Liver (tissue), 9 donors: ENCODE results near the gene CCDC137. TPM values are rescaled to one million over a fixed set of nuclear protein-coding genes. Genes with fewer than 3 reads are reported as not detected.

Source experiments
- DNase-seq: peaks from one replicate; pipeline ENCODE4 v3.0.0-alpha.2; 2017; ENCODE audit warnings: low spot score
- H3K27ac ChIP-seq, 2 donors: one replicate each; pipeline ENCODE4 v1.7.0; 2013; ENCODE audit warnings: inconsistent platforms in 2 of 2, low read length in 2 of 2, control low read depth in 1 of 2, low read depth in 1 of 2, mild to moderate bottlenecking in 1 of 2
- H3K27me3 ChIP-seq, 4 donors: one replicate each; pipeline versions ENCODE4 v1.6.1 to v1.7.0; 2013; ENCODE audit warnings: low read length in 3 of 4, inconsistent platforms in 1 of 4, mild to moderate bottlenecking in 1 of 4, moderate library complexity in 1 of 4; ENCODE audit not compliant: control insufficient read depth in 4 of 4, insufficient read depth in 4 of 4
- H3K36me3 ChIP-seq, 4 donors: one replicate each; pipeline versions ENCODE4 v1.6.1 to v1.7.0; 2013; ENCODE audit warnings: low read length in 3 of 4, mild to moderate bottlenecking in 3 of 4, low read depth in 1 of 4, moderate library complexity in 1 of 4; ENCODE audit not compliant: control insufficient read depth in 4 of 4, insufficient read depth in 3 of 4
- H3K4me1 ChIP-seq, 4 donors: one replicate each; pipeline versions ENCODE4 v1.6.1 to v1.7.0; 2013; ENCODE audit warnings: low read length in 3 of 4, mild to moderate bottlenecking in 3 of 4, moderate library complexity in 1 of 4; ENCODE audit not compliant: control insufficient read depth in 4 of 4, insufficient read depth in 4 of 4
- H3K4me3 ChIP-seq, 3 donors: one replicate each; pipeline versions ENCODE4 v1.6.1 to v1.7.0; 2013; ENCODE audit warnings: low read length in 3 of 3, control low read depth in 1 of 3, low read depth in 1 of 3, mild to moderate bottlenecking in 1 of 3
- H3K9ac ChIP-seq, 2 donors: one replicate each; pipeline ENCODE4 v1.7.0; 2013; ENCODE audit warnings: low read length in 2 of 2, mild to moderate bottlenecking in 2 of 2, moderate library complexity in 2 of 2, control low read depth in 1 of 2, low read depth in 1 of 2
- H3K9me3 ChIP-seq, 4 donors: one replicate each; pipeline versions ENCODE4 v1.6.1 to v1.7.0; 2013; ENCODE audit warnings: low read length in 3 of 4; ENCODE audit not compliant: control insufficient read depth in 4 of 4
- ATF3 ChIP-seq: IDR thresholded peaks from 2 replicates; pipeline ENCODE4 v1.6.1; 2016; ENCODE audit warnings: antibody characterized with exemption
- CTCF ChIP-seq: fragments of 150-350 bp; IDR thresholded peaks from 2 replicates; pipeline ENCODE4 v1.5.1; 2017; ENCODE audit warnings: improper control_type of control experiment, low read depth, low read length; ENCODE audit not compliant: missing input control
- FOXA1 ChIP-seq: IDR thresholded peaks from 2 replicates; pipeline ENCODE4 v1.6.1; 2016; ENCODE audit warnings: antibody characterized with exemption
- FOXA2 ChIP-seq: IDR thresholded peaks from 2 replicates; pipeline ENCODE4 v1.6.1; 2016; ENCODE audit warnings: antibody characterized with exemption
- GABPA ChIP-seq, 2 donors: IDR thresholded peaks in 1 of 2; conservative IDR thresholded peaks in 1 of 2; 2 replicates each; pipeline ENCODE4 v1.6.1; 2016; ENCODE audit warnings: antibody characterized with exemption in 2 of 2, mild to moderate bottlenecking in 1 of 2, moderate library complexity in 1 of 2
- HNF4G ChIP-seq: IDR thresholded peaks from 2 replicates; pipeline ENCODE4 v1.6.1; 2016; ENCODE audit warnings: antibody characterized with exemption
- JUND ChIP-seq, 2 donors: IDR thresholded peaks; 2 replicates each; pipeline ENCODE4 v1.6.1; 2016; ENCODE audit warnings: antibody characterized with exemption in 2 of 2
- MAX ChIP-seq: IDR thresholded peaks from 2 replicates; pipeline ENCODE4 v1.6.1; 2016; ENCODE audit warnings: antibody characterized with exemption
- NR2F2 ChIP-seq: IDR thresholded peaks from 2 replicates; pipeline ENCODE4 v1.6.1; 2016; ENCODE audit warnings: antibody characterized with exemption
- RAD21 ChIP-seq, 2 donors: IDR thresholded peaks; 2 replicates each; pipeline ENCODE4 v1.6.1; 2016; ENCODE audit warnings: antibody characterized with exemption in 2 of 2, mild to moderate bottlenecking in 2 of 2
- REST ChIP-seq: IDR thresholded peaks from 2 replicates; pipeline ENCODE4 v1.6.1; 2016; ENCODE audit warnings: antibody characterized with exemption, mild to moderate bottlenecking
- RXRA ChIP-seq, 2 donors: IDR thresholded peaks; 2 replicates each; pipeline ENCODE4 v1.6.1; 2017 to 2018; ENCODE audit warnings: antibody characterized with exemption in 2 of 2, mild to moderate bottlenecking in 1 of 2
- SP1 ChIP-seq: IDR thresholded peaks from 2 replicates; pipeline ENCODE4 v1.6.1; 2018; ENCODE audit warnings: antibody characterized with exemption, mild to moderate bottlenecking
- TAF1 ChIP-seq: conservative IDR thresholded peaks from 2 replicates; pipeline ENCODE4 v1.6.1; 2016; ENCODE audit warnings: antibody characterized with exemption, mild to moderate bottlenecking
- YY1 ChIP-seq: IDR thresholded peaks from 2 replicates; pipeline ENCODE4 v1.6.1; 2016; ENCODE audit warnings: antibody characterized with exemption, mild to moderate bottlenecking
- ZBTB33 ChIP-seq: IDR thresholded peaks from 2 replicates; pipeline ENCODE4 v1.6.1; 2016; ENCODE audit warnings: antibody characterized with exemption
- WGBS: extraction: QIAGEN DNeasy Blood & Tissue Kit; methylation state at CpG from one replicate; pipeline ENCODE4 v1.1.7; 2013; 5-methylcytosine and 5-hydroxymethylcytosine counted together
- polyA plus RNA-seq, 2 donors: library from polyadenylated mRNA; stranded (reverse) in 1 of 2; unstranded in 1 of 2; fragments of 200-250 nt in 1 of 2; fragments of >200 nt in 1 of 2; fragmentation: Nextera tagmentation in 1 of 2; extraction: Ambion mirVana in 1 of 2; gene quantifications; one replicate each; pipeline versions ENCODE4 v1.2.1 to v1.2.3, GENCODE V29; 2013 to 2015
- total RNA-seq, 2 donors: library from RNA; depleted of rRNA; stranded (reverse); fragments of >200 nt; gene quantifications; one replicate each; pipeline ENCODE4 v1.2.3, GENCODE V29; 2014
- donor health status: healthy.
- donor health status: healthy.
- donor health status: healthy.
- donor health status: healthy.
- donor health status: healthy.

Gene CCDC137
- total and polyA plus RNA-seq, 4 donors: 4.3 to 6.9 (median 5.2) TPM

GRCh38 chr17:81691608-81692007, 25.1 kb downstream of the CCDC137 start:
- no peaks in the 10 kb centered on the region for H3K27me3 ChIP-seq
- H3K9ac ChIP-seq: no peak overlapping the region
- TF ChIP-seq TAF1 (no peak), GABPA (IDR thresholded peaks at IDR 0.05 in 1 of 2, conservative IDR thresholded peaks at IDR 0.05 in 1 of 2) (no peak), SP1 (no peak), FOXA1 (no peak), FOXA2 (no peak), ZBTB33 (no peak), HNF4G (no peak), REST (no peak), NR2F2 (no peak), MAX (no peak), RXRA (IDR thresholded peaks at IDR 0.05) (no peak), JUND (IDR thresholded peaks at IDR 0.05) (no peak), CTCF (no peak)
- H3K27ac ChIP-seq: no peak overlapping the region
- WGBS: 96% methylated on average over 20 of the region's 20 CpGs
- H3K9me3 ChIP-seq: no peaks in the 10 kb centered on the region
- no peak overlapping the region for H3K4me3 ChIP-seq
- DNase-seq: no peak
- H3K36me3 ChIP-seq: peaks cover 19 to 98% (median 24%) of the 10 kb centered on the region in 4 donors
- H3K4me1 ChIP-seq: no peaks in the 10 kb centered on the region

- DNase-seq: no peak
- Histone ChIP-seq H3K27ac (no peak overlapping the region), H3K9ac (no peak overlapping the region), H3K36me3 (peaks cover 15 to 99% (median 27%) of the 10 kb centered on the region in 4 donors), H3K27me3 (no peaks in the 10 kb centered on the region), H3K9me3 (no peaks in the 10 kb centered on the region), H3K4me3 (no peak overlapping the region), H3K4me1 (no peaks in the 10 kb centered on the region)
- WGBS: 92% methylated on average over 35 of the region's 35 CpGs
- no peak for TF ChIP-seq ZBTB33
- no peak for TF ChIP-seq RAD21 (IDR thresholded peaks at IDR 0.05)
- TF ChIP-seq ATF3: no peak
- TF ChIP-seq YY1: no peak
- no peak for TF ChIP-seq RXRA (IDR thresholded peaks at IDR 0.05)
- no peak for TF ChIP-seq JUND (IDR thresholded peaks at IDR 0.05)
- TF ChIP-seq REST: no peak
- TF ChIP-seq HNF4G: no peak
Observed at GRCh38 chr17:81693509-81694210, 27.1 kb downstream of the CCDC137 start.
